Skeletal muscle tissue (tissue), 4 donors: ENCODE results near the gene PPP2R2B. TPM values are rescaled to one million over a fixed set of nuclear protein-coding genes. Genes with fewer than 3 reads are reported as not detected.

Experiments
- H3K27ac ChIP-seq: one replicate; pipeline ENCODE4 v1.7.0; 2013; ENCODE audit warnings: mild to moderate bottlenecking, low read depth, low read length, inconsistent platforms
- H3K27me3 ChIP-seq, 3 donors: one replicate each; pipeline ENCODE4 v1.7.0; 2013; ENCODE audit warnings: low read length in 3 of 3; ENCODE audit not compliant: control insufficient read depth in 3 of 3, insufficient read depth in 3 of 3
- H3K36me3 ChIP-seq, 3 donors: one replicate each; pipeline ENCODE4 v1.7.0; 2013; ENCODE audit warnings: low read length in 3 of 3; ENCODE audit not compliant: control insufficient read depth in 3 of 3, insufficient read depth in 3 of 3
- H3K4me1 ChIP-seq, 3 donors: one replicate each; pipeline ENCODE4 v1.7.0; 2013; ENCODE audit warnings: low read length in 3 of 3, mild to moderate bottlenecking in 3 of 3; ENCODE audit not compliant: control insufficient read depth in 3 of 3, insufficient read depth in 3 of 3
- H3K4me3 ChIP-seq, 3 donors: one replicate each; pipeline ENCODE4 v1.7.0; 2013; ENCODE audit warnings: low read length in 3 of 3
- H3K9ac ChIP-seq, 3 donors: one replicate each; pipeline ENCODE4 v1.7.0; 2013; ENCODE audit warnings: low read length in 3 of 3, mild to moderate bottlenecking in 3 of 3, moderate library complexity in 2 of 3, low read depth in 1 of 3
- H3K9me3 ChIP-seq, 3 donors: one replicate each; pipeline ENCODE4 v1.7.0; 2013; ENCODE audit warnings: low read length in 3 of 3; ENCODE audit not compliant: control insufficient read depth in 3 of 3
- total RNA-seq: library from RNA; depleted of rRNA; stranded (reverse); fragments of >200 nt; gene quantifications from one replicate; pipeline ENCODE4 v1.2.3, GENCODE V29; 2014
- donor health status: Osteomylitis.

PPP2R2B gene
- total RNA-seq, 1 donor from 2014 or later: 4.7 TPM

DNA sequence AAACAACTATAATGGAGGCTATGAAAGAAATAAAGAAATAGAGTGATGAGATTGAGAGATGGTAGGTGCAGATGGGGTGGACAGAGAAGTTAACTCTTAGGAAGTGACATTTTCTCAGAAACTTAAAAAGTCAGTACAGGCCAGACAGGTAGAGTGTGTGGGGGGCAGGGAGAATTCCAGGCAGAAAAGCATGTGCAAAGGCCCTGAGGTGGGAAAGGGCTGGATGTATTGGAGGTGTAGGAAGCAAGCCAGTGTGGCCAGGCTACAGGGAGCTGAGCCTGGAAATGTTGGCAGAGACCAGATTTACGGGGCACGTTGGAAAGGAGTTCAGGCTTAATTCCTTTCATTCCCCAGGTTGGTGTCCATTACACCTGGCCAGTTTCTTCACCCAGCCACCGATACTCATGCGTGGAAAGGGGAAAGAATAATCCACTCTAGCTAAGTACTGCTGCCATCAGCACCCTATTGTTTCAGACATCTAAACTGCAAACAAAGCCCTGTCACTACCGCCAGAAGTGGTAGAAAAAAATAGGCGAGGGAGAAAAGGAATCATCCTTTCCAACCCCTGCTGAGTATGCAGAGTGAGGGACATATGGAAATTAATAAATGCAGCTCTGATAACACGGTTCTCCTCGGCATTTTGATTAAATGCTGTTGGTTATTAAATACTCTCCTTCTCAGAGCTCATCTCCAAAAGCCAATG is 245.8 kb downstream of the PPP2R2B start:
- Histone ChIP-seq H3K36me3 (no peaks in the 10 kb centered on the region), H3K4me1 (no peaks in the 10 kb centered on the region), H3K9me3 (no peaks in the 10 kb centered on the region), H3K4me3 (no peak overlapping the region), H3K27ac (no peak overlapping the region), H3K27me3 (no peaks in the 10 kb centered on the region), H3K9ac (no peak overlapping the region)

GRCh38 chr5:146630472-146630871 is 248.1 kb downstream of the PPP2R2B start:
- Histone ChIP-seq H3K4me1 (no peaks in the 10 kb centered on the region), H3K9me3 (no peaks in the 10 kb centered on the region), H3K4me3 (no peak overlapping the region), H3K9ac (no peak overlapping the region), H3K27ac (no peak overlapping the region), H3K36me3 (no peaks in the 10 kb centered on the region), H3K27me3 (no peaks in the 10 kb centered on the region)

DNA sequence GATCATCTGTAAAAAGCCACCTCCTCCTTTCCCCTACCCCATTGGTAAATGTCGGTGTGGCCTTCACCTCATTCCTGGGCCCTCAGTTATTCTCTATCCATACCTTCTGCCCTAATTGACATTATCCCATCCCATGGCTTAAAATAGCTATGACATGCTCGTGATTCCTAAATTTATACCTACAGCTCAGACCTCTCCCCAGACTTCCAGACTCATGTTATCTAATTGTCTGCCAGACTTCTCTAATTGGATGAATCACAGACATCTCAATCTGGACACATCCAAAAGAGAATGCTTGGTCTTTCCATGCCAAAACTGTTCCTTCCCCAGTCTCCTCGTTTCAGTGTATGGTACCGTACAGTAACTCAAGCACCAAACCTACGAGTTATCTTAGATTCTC is 249.6 kb downstream of the PPP2R2B start:
- Histone ChIP-seq H3K27ac (no peak overlapping the region), H3K27me3 (no peaks in the 10 kb centered on the region), H3K9me3 (no peaks in the 10 kb centered on the region), H3K4me1 (no peaks in the 10 kb centered on the region), H3K36me3 (no peaks in the 10 kb centered on the region), H3K9ac (no peak overlapping the region), H3K4me3 (no peak overlapping the region)

DNA sequence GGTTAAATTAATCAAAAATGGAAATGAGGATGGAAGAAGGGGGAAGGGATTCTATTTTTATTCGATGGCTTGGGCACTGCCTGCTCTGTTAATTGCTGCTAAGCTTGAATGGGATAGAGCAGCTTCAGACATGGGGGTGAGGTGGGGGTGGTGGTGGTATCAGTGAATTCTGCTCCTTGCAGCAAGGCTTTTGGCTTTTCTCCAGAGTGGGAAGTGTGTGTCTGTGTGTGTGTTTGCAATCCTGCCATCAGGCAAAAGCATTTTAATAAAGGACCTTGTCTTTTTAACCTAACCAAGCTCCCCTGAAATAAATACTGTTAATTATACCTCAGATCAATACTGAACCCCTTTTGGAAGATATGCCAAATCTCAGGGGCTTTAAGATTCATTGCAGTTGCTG is 251.6 kb downstream of the PPP2R2B start:
- no peak overlapping the region for H3K27ac ChIP-seq
- H3K9ac ChIP-seq: no peak overlapping the region
- H3K36me3 ChIP-seq: no peaks in the 10 kb centered on the region
- no peaks in the 10 kb centered on the region for H3K9me3 ChIP-seq
- H3K4me3 ChIP-seq: no peak overlapping the region
- no peaks in the 10 kb centered on the region for H3K27me3 ChIP-seq
- no peaks in the 10 kb centered on the region for H3K4me1 ChIP-seq

DNA sequence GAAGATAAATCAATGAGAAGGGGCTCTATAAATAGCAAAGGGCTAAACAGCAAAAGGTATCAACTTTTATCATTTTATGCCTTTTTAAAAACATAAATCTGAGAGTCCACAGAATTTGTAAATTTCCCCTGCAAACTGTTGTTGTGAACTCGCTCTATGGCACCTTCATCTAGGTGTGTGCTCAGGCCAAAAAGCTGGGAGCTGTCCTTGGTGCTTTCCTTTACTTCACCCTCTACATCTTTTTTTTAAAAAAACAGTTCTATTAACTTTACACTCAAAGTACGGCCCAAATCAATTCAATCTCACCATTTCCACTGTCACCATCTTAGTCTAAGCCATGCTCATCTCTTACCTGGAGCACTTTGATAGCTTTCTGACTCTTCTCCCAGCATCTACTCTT is 254.4 kb downstream of the PPP2R2B start:
- Histone ChIP-seq H3K27ac (no peak overlapping the region), H3K4me3 (no peak overlapping the region), H3K36me3 (no peaks in the 10 kb centered on the region), H3K4me1 (no peaks in the 10 kb centered on the region), H3K27me3 (no peaks in the 10 kb centered on the region), H3K9ac (no peak overlapping the region), H3K9me3 (no peaks in the 10 kb centered on the region)

- Histone ChIP-seq H3K9me3 (no peaks in the 10 kb centered on the region), H3K27me3 (no peaks in the 10 kb centered on the region), H3K9ac (no peak overlapping the region), H3K4me1 (no peaks in the 10 kb centered on the region), H3K27ac (no peak overlapping the region), H3K4me3 (no peak overlapping the region), H3K36me3 (no peaks in the 10 kb centered on the region)
Measured at GRCh38 chr5:146623666-146624065, 254.9 kb downstream of the PPP2R2B start.

GRCh38 chr5:146623009-146623408 is 255.5 kb downstream of the PPP2R2B start:
- Histone ChIP-seq H3K4me3 (no peak overlapping the region), H3K36me3 (no peaks in the 10 kb centered on the region), H3K4me1 (no peaks in the 10 kb centered on the region), H3K27ac (no peak overlapping the region), H3K9ac (no peak overlapping the region), H3K27me3 (no peaks in the 10 kb centered on the region), H3K9me3 (no peaks in the 10 kb centered on the region)

DNA sequence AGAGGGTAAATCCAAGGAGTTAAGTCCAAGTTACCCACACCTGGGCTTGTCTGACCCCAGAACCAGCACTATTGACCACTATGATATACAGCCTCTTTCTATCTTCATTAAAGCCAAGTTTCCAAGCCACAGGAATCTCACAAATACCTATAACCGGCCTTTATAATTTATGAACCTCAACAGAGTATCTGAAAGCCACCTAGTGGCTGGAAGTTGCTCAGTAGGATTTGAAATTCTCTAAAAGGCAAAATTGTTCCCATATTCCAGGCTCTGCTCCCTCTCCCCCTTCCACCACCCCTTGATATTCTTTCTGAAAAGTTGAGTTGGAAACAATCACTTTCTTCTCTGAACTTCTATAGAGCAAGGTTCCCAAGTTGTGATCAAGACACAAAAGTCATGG is 256.2 kb downstream of the PPP2R2B start:
- H3K9me3 ChIP-seq: no peaks in the 10 kb centered on the region
- no peaks in the 10 kb centered on the region for H3K36me3 ChIP-seq
- H3K4me3 ChIP-seq: no peak overlapping the region
- no peaks in the 10 kb centered on the region for H3K27me3 ChIP-seq
- no peak overlapping the region for H3K27ac ChIP-seq
- H3K9ac ChIP-seq: no peak overlapping the region
- no peaks in the 10 kb centered on the region for H3K4me1 ChIP-seq

DNA sequence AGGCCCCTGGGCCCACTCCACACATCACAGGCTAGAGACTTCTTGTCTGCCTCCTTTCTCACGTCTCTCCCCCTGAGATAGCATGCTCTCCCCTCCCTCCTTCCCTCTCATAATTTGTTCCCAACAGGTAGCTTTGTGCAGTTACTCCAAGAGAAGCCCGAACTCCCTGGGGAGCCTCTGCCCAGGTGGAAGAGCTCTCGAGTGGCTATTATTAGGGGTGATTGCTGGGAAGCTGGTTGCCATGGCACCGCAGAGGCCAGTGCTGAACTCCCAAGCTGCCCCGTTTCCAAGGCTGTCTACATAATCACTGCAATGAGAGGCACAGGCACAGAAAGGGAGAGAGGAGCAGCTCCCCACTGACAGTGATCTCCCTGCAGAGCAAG is 257.9 kb downstream of the PPP2R2B start:
- no peak overlapping the region for H3K27ac ChIP-seq
- no peak overlapping the region for H3K4me3 ChIP-seq
- no peaks in the 10 kb centered on the region for H3K36me3 ChIP-seq
- no peaks in the 10 kb centered on the region for H3K27me3 ChIP-seq
- no peaks in the 10 kb centered on the region for H3K9me3 ChIP-seq
- no peaks in the 10 kb centered on the region for H3K4me1 ChIP-seq
- H3K9ac ChIP-seq: no peak overlapping the region

- Histone ChIP-seq H3K4me1 (no peaks in the 10 kb centered on the region), H3K27ac (no peak overlapping the region), H3K4me3 (no peak overlapping the region), H3K27me3 (no peaks in the 10 kb centered on the region), H3K9me3 (no peaks in the 10 kb centered on the region), H3K36me3 (no peaks in the 10 kb centered on the region), H3K9ac (no peak overlapping the region)
Measured at GRCh38 chr5:146620031-146620668, 258.4 kb downstream of the PPP2R2B start.
